ENCODE data around the gene TRMT1L. TPM values are rescaled to one million over a fixed set of nuclear protein-coding genes. Genes with fewer than 3 reads are reported as not detected.

Gene TRMT1L
- total and polyA plus RNA-seq, 7 donors, result 5.4 to 18.6 (median 9.5) TPM

DNA sequence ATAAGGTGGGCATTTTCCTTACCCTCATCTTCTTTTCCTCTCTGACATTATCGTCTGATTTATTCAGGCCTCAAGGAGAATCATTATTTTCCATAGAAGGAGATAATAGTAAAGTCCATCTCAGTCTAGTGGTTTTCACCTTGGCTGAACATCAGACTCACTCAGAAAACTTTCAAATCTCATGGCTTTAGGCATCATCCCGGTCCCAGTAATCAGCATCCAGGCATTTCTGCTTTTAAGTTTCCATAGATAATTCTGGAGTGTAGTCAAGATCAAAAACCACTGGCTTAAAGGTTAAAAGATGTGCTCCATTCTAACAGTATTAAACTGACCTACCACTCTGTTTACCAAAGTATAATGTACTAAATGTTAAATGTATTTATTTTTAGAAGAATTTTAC is 62.0 kb downstream of the TRMT1L start:
- intact Hi-C loops (cut with DNase I), result no loop called here
- TF ChIP-seq POLR2AphosphoS5 (IDR thresholded peaks at IDR 0.05) (no peak), POLR2A (IDR thresholded peaks at IDR 0.05) (no peak), EP300 (IDR thresholded peaks at IDR 0.05) (no peak)
- TF ChIP-seq, protein P1, sequence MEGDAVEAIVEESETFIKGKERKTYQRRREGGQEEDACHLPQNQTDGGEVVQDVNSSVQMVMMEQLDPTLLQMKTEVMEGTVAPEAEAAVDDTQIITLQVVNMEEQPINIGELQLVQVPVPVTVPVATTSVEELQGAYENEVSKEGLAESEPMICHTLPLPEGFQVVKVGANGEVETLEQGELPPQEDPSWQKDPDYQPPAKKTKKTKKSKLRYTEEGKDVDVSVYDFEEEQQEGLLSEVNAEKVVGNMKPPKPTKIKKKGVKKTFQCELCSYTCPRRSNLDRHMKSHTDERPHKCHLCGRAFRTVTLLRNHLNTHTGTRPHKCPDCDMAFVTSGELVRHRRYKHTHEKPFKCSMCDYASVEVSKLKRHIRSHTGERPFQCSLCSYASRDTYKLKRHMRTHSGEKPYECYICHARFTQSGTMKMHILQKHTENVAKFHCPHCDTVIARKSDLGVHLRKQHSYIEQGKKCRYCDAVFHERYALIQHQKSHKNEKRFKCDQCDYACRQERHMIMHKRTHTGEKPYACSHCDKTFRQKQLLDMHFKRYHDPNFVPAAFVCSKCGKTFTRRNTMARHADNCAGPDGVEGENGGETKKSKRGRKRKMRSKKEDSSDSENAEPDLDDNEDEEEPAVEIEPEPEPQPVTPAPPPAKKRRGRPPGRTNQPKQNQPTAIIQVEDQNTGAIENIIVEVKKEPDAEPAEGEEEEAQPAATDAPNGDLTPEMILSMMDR (IDR thresholded peaks at IDR 0.05), result no peak
- peaks cover 0 to 47% (median 7%) of the 10 kb centered on the region in 4 donors for H3K36me3 ChIP-seq
- no peaks in the 10 kb centered on the region for H3K9me3 ChIP-seq
- no peaks in the 10 kb centered on the region for H3K27me3 ChIP-seq
- 95 to 98% methylated on average over 2 of the region's 2 CpGs for WGBS, 2 donors
- no peak overlapping the region for H3K4me3 ChIP-seq
- peaks cover 0 to 7% (median 0%) of the 10 kb centered on the region in 4 donors for H3K4me1 ChIP-seq
- H3K27ac ChIP-seq, result no peak overlapping the region
- DNase-seq, result no peak

GRCh38 chr1:185091480-185091879 is 65.3 kb downstream of the TRMT1L start:
- no peak for DNase-seq
- 79 to 84% methylated on average over 5 of the region's 5 CpGs for WGBS, 2 donors
- TF ChIP-seq POLR2AphosphoS5 (IDR thresholded peaks at IDR 0.05) (no peak), EP300 (IDR thresholded peaks at IDR 0.05) (no peak), POLR2A (IDR thresholded peaks at IDR 0.05) (no peak)
- TF ChIP-seq, protein P1 (IDR thresholded peaks at IDR 0.05), result no peak
- H3K27ac ChIP-seq, result no peak overlapping the region
- intact Hi-C loops (cut with DNase I), result no loop called here
- H3K4me3 ChIP-seq, result no peak overlapping the region
- H3K36me3 ChIP-seq, result peaks cover 0 to 52% (median 8%) of the 10 kb centered on the region in 4 donors
- no peaks in the 10 kb centered on the region for H3K9me3 ChIP-seq
- H3K4me1 ChIP-seq, result peaks cover 0 to under 1% (median 0%) of the 10 kb centered on the region in 4 donors
- H3K27me3 ChIP-seq, result no peaks in the 10 kb centered on the region

- intact Hi-C loops (cut with DNase I), result no loop called here
- H3K4me3 ChIP-seq, result no peak overlapping the region
- TF ChIP-seq POLR2AphosphoS5 (IDR thresholded peaks at IDR 0.05) (no peak), POLR2A (IDR thresholded peaks at IDR 0.05) (no peak), EP300 (IDR thresholded peaks at IDR 0.05) (no peak)
- TF ChIP-seq, protein P1 (IDR thresholded peaks at IDR 0.05), result no peak
- H3K4me1 ChIP-seq, result no peaks in the 10 kb centered on the region
- H3K27ac ChIP-seq, result no peak overlapping the region
- no peaks in the 10 kb centered on the region for H3K9me3 ChIP-seq
- no peak for DNase-seq
- H3K27me3 ChIP-seq, result no peaks in the 10 kb centered on the region
- H3K36me3 ChIP-seq, result peaks cover 0 to 34% (median 5%) of the 10 kb centered on the region in 4 donors
Measured at GRCh38 chr1:185087746-185088145, 69.0 kb downstream of the TRMT1L start.

- Histone ChIP-seq H3K4me1 (no peaks in the 10 kb centered on the region), H3K9me3 (no peaks in the 10 kb centered on the region), H3K36me3 (peaks cover 0 to 32% (median 4%) of the 10 kb centered on the region in 4 donors), H3K4me3 (no peak overlapping the region), H3K27ac (no peak overlapping the region), H3K27me3 (no peaks in the 10 kb centered on the region)
- no peak for DNase-seq
- intact Hi-C loops (cut with DNase I), result no loop called here
- TF ChIP-seq POLR2AphosphoS5 (IDR thresholded peaks at IDR 0.05) (no peak), EP300 (IDR thresholded peaks at IDR 0.05) (no peak)
- TF ChIP-seq, protein P1 (IDR thresholded peaks at IDR 0.05), result no peak
- WGBS, 2 donors, result 97 to 99% methylated on average over 1 of the region's 1 CpG
Measured at GRCh38 chr1:185087101-185087500, 69.7 kb downstream of the TRMT1L start.

DNA sequence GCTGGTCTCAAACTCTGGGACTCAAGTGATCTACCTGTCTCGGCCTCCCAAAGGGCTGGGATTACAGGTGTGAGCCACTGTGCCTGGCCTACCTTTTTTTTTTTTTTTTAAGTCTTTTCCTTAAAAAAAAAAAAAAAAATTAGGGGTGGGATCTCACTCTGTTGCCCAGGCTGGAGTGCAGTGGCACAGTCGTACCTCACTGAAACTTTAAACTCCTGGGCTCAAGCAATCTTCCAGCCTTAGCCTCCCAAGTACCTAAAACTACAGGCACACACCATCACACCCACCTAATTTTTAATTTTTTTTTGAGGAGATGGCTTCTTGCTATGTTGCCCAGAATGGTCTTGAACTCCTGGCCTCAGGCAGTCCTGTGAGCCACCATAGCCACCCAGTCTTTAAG is 72.9 kb downstream of the TRMT1L start:
- H3K4me1 ChIP-seq, result no peaks in the 10 kb centered on the region
- intact Hi-C loops (cut with DNase I), result no loop called here
- TF ChIP-seq POLR2AphosphoS5 (IDR thresholded peaks at IDR 0.05) (no peak), EP300 (IDR thresholded peaks at IDR 0.05) (no peak), POLR2A (IDR thresholded peaks at IDR 0.05) (no peak)
- TF ChIP-seq, protein P1 (IDR thresholded peaks at IDR 0.05), result no peak
- no peaks in the 10 kb centered on the region for H3K9me3 ChIP-seq
- no peaks in the 10 kb centered on the region for H3K27me3 ChIP-seq
- WGBS, 2 donors, result 91 to 97% methylated on average over 2 of the region's 2 CpGs
- no peak overlapping the region for H3K27ac ChIP-seq
- DNase-seq, result no peak
- H3K36me3 ChIP-seq, result peaks cover 0 to 13% (median 4%) of the 10 kb centered on the region in 4 donors
- H3K4me3 ChIP-seq, result no peak overlapping the region

Data from sigmoid colon (tissue), 7 donors.